ENCODE measurements around the gene TMEM170A.

Gene TMEM170A

GRCh38 chr16:75401691-75402090 lies 62.8 kb downstream of the TMEM170A start:
- DNase-seq (ENCODE audit: low spot score) = no peak

GRCh38 chr16:75398333-75398732 lies 66.2 kb downstream of the TMEM170A start:
- DNase-seq (ENCODE audit: low spot score) = no peak

GRCh38 chr16:75394941-75395340 lies 69.5 kb downstream of the TMEM170A start:
- DNase-seq (ENCODE audit: low spot score) = no peak
